Prostate gland (tissue), 2 donors: ENCODE data around the gene MUC21. TPM values are rescaled to one million over a fixed set of nuclear protein-coding genes. Genes with fewer than 3 reads are reported as not detected.
A peak's percentile ranks its signal among the peaks of the same experiment; 100 is the strongest.

Source experiments
- DNase-seq: peaks from one replicate; pipeline ENCODE4 v3.0.0-alpha.2; 2019; ENCODE audit warnings: low spot score
- H3K27ac ChIP-seq, 2 donors: fragments of 200-600 bp; sonication (generic); 2 replicates each; pipeline ENCODE4 v1.5.1; 2017 to 2019
- H3K27me3 ChIP-seq: fragments of 200-600 bp; sonication (generic); replicated peaks from 2 replicates; pipeline ENCODE4 v1.5.1; 2019; ENCODE audit not compliant: insufficient read depth
- H3K36me3 ChIP-seq, 2 donors: fragments of 200-600 bp; sonication (generic); 1 replicate in 1 of 2; 2 replicates in 1 of 2; pipeline versions ENCODE4 v1.5.1 to v1.8.1; 2017 to 2019
- H3K4me1 ChIP-seq: fragments of 200-600 bp; sonication (generic); replicated peaks from 2 replicates; pipeline ENCODE4 v1.5.1; 2019
- H3K4me3 ChIP-seq, 2 donors: fragments of 200-600 bp; sonication (generic); 2 replicates each; pipeline ENCODE4 v1.5.1; 2017 to 2019
- H3K9me3 ChIP-seq: fragments of 200-600 bp; sonication (generic); 2 replicates; pipeline ENCODE4 v1.5.1; 2017
- CTCF ChIP-seq, 4 experiments: fragments of 200-600 bp in 2 of 4; fragments of 450-650 bp in 2 of 4; sonication (generic) in 2 of 4; IDR thresholded peaks; 1 replicate in 3 of 4; 2 replicates in 1 of 4; pipeline ENCODE4 v1.5.1; 2016 to 2019; ENCODE audit warnings: antibody characterized with exemption in 4 of 4, mild to moderate bottlenecking in 2 of 4, moderate library complexity in 2 of 4
- POLR2A ChIP-seq: fragments of 450-650 bp; IDR thresholded peaks from one replicate; pipeline ENCODE4 v1.6.1; 2016; ENCODE audit warnings: antibody characterized with exemption, mild to moderate bottlenecking
- POLR2AphosphoS5 ChIP-seq: sonication (generic); formaldehyde crosslinking; IDR thresholded peaks from one replicate; pipeline ENCODE4 v1.6.1; 2017; ENCODE audit warnings: antibody characterized with exemption
- WGBS: methylation state at CpG from one replicate; pipeline ENCODE4 v1.1.5; 2018; 5-methylcytosine and 5-hydroxymethylcytosine counted together
- intact Hi-C: fragments of 100-400 bp; cut with DNase I; formaldehyde crosslinking; loops from one replicate; pipeline ENCODE4 v1.14.2; 2022
- total RNA-seq, 2 donors: library from RNA; depleted of rRNA; stranded (reverse); fragments of >200 nt; gene quantifications; one replicate each; pipeline ENCODE4 v1.1.0, GENCODE V29; 2016

MUC21 gene
- total RNA-seq, 2 donors from 2014 or later: 0.28 TPM; not detected in 1

DNA sequence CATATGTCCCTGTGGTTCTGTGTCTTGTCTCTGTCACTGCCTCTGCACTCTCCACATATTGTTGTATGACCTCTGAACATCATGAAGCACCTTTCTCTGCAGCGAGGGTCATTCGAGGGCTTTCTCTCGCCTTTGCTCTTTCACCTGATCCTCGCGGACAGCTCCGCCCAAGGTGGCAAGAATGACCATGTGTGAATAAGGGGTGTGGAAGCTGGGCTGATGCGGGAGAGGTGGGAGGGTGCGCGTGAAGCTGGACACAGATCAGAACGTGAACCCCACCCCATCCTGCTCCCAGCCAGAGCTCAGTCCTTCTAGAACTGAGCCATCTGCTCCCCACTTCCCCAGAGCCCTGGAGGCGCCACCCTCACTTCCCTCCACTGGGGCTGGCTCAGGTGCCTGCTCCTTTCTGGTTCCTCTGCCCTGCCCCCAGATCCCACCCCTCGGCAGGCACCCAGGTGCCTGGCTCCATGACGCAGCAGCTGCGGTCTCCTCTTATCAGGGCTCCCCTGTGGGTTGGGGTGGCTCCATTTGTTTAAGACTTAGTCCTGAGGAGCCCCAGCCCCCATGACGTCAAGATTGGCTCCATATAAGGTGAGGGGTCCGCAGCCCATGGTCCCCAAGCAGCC is 43.0 kb upstream of the MUC21 start, which contains the start of gene MUCL3:
Gene MUCL3, plus strand, starts transcription at position 613 of the 626 bp plus-strand sequence. CDS start 27 bp downstream, outside the sequence.
- Histone ChIP-seq H3K36me3 (no peaks in the 10 kb centered on the region), H3K27me3 (peaks cover 7% of the 10 kb centered on the region), H3K9me3 (no peaks in the 10 kb centered on the region), H3K4me1 (no peaks in the 10 kb centered on the region), H3K27ac (no peak within 1 kb of the TSS), H3K4me3 (no peak within 1 kb of the TSS)
- TF ChIP-seq POLR2A (no peak), CTCF (IDR thresholded peaks at IDR 0.05) (no peak), POLR2AphosphoS5 (no peak)
- WGBS: 77% methylated on average over 16 of the region's 16 CpGs
- DNase-seq: no peak
- intact Hi-C loops: no loop called here

- Histone ChIP-seq H3K27me3 (peaks cover 4% of the 10 kb centered on the region), H3K4me1 (no peaks in the 10 kb centered on the region), H3K4me3 (no peak overlapping the region), H3K36me3 (no peaks in the 10 kb centered on the region), H3K27ac (no peak overlapping the region), H3K9me3 (no peaks in the 10 kb centered on the region)
- intact Hi-C loops: no loop called here
- peak; percentile 22 for DNase-seq
- WGBS: 18% methylated on average over 15 of the region's 15 CpGs
- TF ChIP-seq CTCF (IDR thresholded peaks at IDR 0.05) (peak in 2 of 4 experiments; percentile 27 to 39), POLR2A (no peak), POLR2AphosphoS5 (no peak)
Observed at GRCh38 chr6:30942338-30943060, 41.0 kb upstream of the MUC21 start.

DNA sequence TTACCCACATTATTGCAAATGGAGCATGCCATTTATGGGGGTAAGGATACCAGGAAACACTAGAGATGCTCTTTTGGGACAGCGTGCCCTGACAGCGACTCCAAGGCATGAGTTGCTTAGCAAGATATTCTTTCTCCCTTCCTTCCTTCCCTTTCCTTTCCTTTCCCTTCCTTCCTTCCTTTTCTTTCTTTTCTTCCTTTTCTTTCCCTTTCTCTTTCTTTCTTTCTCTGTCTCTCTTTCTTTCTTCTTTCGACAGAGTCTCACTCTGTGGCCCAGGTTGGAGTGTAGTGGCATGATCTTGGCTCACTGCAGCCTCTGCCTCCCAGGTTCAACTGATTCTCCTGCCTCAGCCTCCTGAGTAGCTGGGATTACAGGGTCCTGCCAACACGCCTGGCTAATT is 39.5 kb upstream of the MUC21 start:
- Histone ChIP-seq H3K27me3 (peaks cover 4% of the 10 kb centered on the region), H3K4me1 (no peaks in the 10 kb centered on the region), H3K36me3 (no peaks in the 10 kb centered on the region), H3K27ac (no peak overlapping the region), H3K4me3 (no peak overlapping the region), H3K9me3 (no peaks in the 10 kb centered on the region)
- TF ChIP-seq POLR2AphosphoS5 (no peak), POLR2A (no peak), CTCF (IDR thresholded peaks at IDR 0.05) (no peak)
- DNase-seq: no peak
- intact Hi-C loops: no loop called here
- 94% methylated on average over 4 of the region's 4 CpGs for WGBS

GRCh38 chr6:30945281-30945680 is 38.2 kb upstream of the MUC21 start:
- H3K4me1 ChIP-seq: no peaks in the 10 kb centered on the region
- DNase-seq: no peak
- H3K4me3 ChIP-seq: no peak overlapping the region
- H3K27me3 ChIP-seq: peaks cover 4% of the 10 kb centered on the region
- intact Hi-C loops: no loop called here
- WGBS: 78% methylated on average over 5 of the region's 5 CpGs
- no peaks in the 10 kb centered on the region for H3K9me3 ChIP-seq
- H3K36me3 ChIP-seq: no peaks in the 10 kb centered on the region
- H3K27ac ChIP-seq: no peak overlapping the region
- no peak for TF ChIP-seq CTCF (IDR thresholded peaks at IDR 0.05)
- TF ChIP-seq POLR2A: no peak
- TF ChIP-seq POLR2AphosphoS5: no peak

GRCh38 chr6:30947231-30947630 is 36.3 kb upstream of the MUC21 start:
- no peaks in the 10 kb centered on the region for H3K4me1 ChIP-seq
- WGBS: 78% methylated on average over 4 of the region's 4 CpGs
- intact Hi-C loops: no loop called here
- no peak overlapping the region for H3K4me3 ChIP-seq
- no peak for DNase-seq
- H3K27ac ChIP-seq: no peak overlapping the region
- H3K9me3 ChIP-seq: no peaks in the 10 kb centered on the region
- TF ChIP-seq POLR2AphosphoS5 (no peak), CTCF (IDR thresholded peaks at IDR 0.05) (no peak), POLR2A (no peak)
- no peaks in the 10 kb centered on the region for H3K27me3 ChIP-seq
- H3K36me3 ChIP-seq: no peaks in the 10 kb centered on the region
